SK-N-SH (cell line): ENCODE data around the gene NUP50. TPM values are rescaled to one million over a fixed set of nuclear protein-coding genes. Genes with fewer than 3 reads are reported as not detected.

Experiments used
- CTCF ChIA-PET: fragments of 300-600, 350-600 bp; formaldehyde crosslinking; extraction: SDS; loops from one replicate; lab custom pipeline; 2021; lab: Yijun Ruan, JAX
- POLR2A ChIA-PET: fragments of 350-600 bp; sonication (Branson Sonifier 250); formaldehyde crosslinking; extraction: SDS; loops from one replicate; lab custom pipeline; 2020; ENCODE audit warnings: antibody characterized with exemption, inconsistent platforms; lab: Yijun Ruan, JAX
- DNase-seq: peaks from one replicate; pipeline ENCODE4 v3.0.0; 2012
- H2AFZ ChIP-seq: fragments of 200-600 bp; sonication (generic); 2 replicates; pipeline ENCODE4 v1.8.1; 2016; ENCODE audit warnings: antibody characterized with exemption, mild to moderate bottlenecking, low read depth
- H3F3A ChIP-seq: fragments of 200-600 bp; sonication (generic); replicated peaks from 2 replicates; pipeline ENCODE3; 2016; ENCODE audit warnings: antibody characterized with exemption, mild to moderate bottlenecking; ENCODE audit not compliant: insufficient read depth
- H3K27ac ChIP-seq, 2 experiments: fragments of 200-500 bp in 1 of 2; fragments of 200-600 bp in 1 of 2; sonication (Bioruptor generic) in 1 of 2; sonication (generic), shearing (Covaris generic) in 1 of 2; 2 replicates each; pipeline versions ENCODE4 v1.5.1 to v1.6.1; 2014 to 2016; ENCODE audit warnings: low read depth in 2 of 2, inconsistent platforms in 1 of 2, low read length in 1 of 2, mild to moderate bottlenecking in 1 of 2, mixed read lengths in 1 of 2
- H3K27me3 ChIP-seq: fragments of 200-600 bp; sonication (generic), shearing (Covaris generic); 2 replicates; pipeline ENCODE4 v1.6.1; 2016; ENCODE audit warnings: mixed run types; ENCODE audit not compliant: insufficient read depth
- H3K36me3 ChIP-seq, 2 experiments: fragments of 200-500 bp in 1 of 2; fragments of 200-600 bp in 1 of 2; sonication (Bioruptor generic) in 1 of 2; sonication (generic) in 1 of 2; replicated peaks in 1 of 2; 2 replicates each; pipeline versions ENCODE3 to v1.5.1; 2014 to 2016; ENCODE audit warnings: low read length in 1 of 2, mild to moderate bottlenecking in 1 of 2; ENCODE audit not compliant: insufficient read depth in 2 of 2, control insufficient read depth in 1 of 2
- H3K4me1 ChIP-seq, 2 experiments: fragments of 200-500 bp in 1 of 2; fragments of 200-600 bp in 1 of 2; sonication (Bioruptor generic) in 1 of 2; sonication (generic), shearing (Covaris generic) in 1 of 2; 2 replicates each; pipeline versions ENCODE4 v1.5.1 to v1.6.1; 2014 to 2016; ENCODE audit warnings: low read depth in 1 of 2, low read length in 1 of 2, mixed run types in 1 of 2; ENCODE audit not compliant: insufficient read depth in 2 of 2, control insufficient read depth in 1 of 2
- H3K4me2 ChIP-seq: fragments of 200-600 bp; sonication (generic), shearing (Covaris generic); 2 replicates; pipeline ENCODE4 v1.6.1; 2017; ENCODE audit warnings: mixed run types
- H3K4me3 ChIP-seq, 2 experiments: fragments of 200-500 bp in 1 of 2; fragments of 200-600 bp in 1 of 2; sonication (Bioruptor generic) in 1 of 2; sonication (generic), shearing (Covaris generic) in 1 of 2; 2 replicates each; pipeline versions ENCODE4 v1.5.1 to v1.8.1; 2014 to 2016; ENCODE audit warnings: low read depth in 2 of 2, inconsistent platforms in 1 of 2, low read length in 1 of 2, mild to moderate bottlenecking in 1 of 2, mixed read lengths in 1 of 2, moderate library complexity in 1 of 2
- H3K79me2 ChIP-seq: fragments of 200-600 bp; sonication (generic); 2 replicates; pipeline ENCODE4 v1.8.1; 2017; ENCODE audit warnings: mild to moderate bottlenecking; ENCODE audit not compliant: insufficient read depth
- H3K9ac ChIP-seq: fragments of 200-600 bp; sonication (generic); 2 replicates; pipeline ENCODE4 v1.6.1; 2017; ENCODE audit warnings: mixed run types
- H3K9me2 ChIP-seq: fragments of 200-600 bp; sonication (generic); 2 replicates; pipeline ENCODE4 v1.6.1; 2017; ENCODE audit warnings: mixed run types
- H3K9me3 ChIP-seq: fragments of 200-600 bp; sonication (generic); 2 replicates; pipeline ENCODE4 v1.6.1; 2017; ENCODE audit warnings: mixed run types, mild to moderate bottlenecking, moderate library complexity
- H4K20me1 ChIP-seq: fragments of 200-600 bp; sonication (generic); 2 replicates; pipeline ENCODE4 v1.6.1; 2017; ENCODE audit warnings: mild to moderate bottlenecking, mixed run types; ENCODE audit not compliant: insufficient read depth
- ELF1 ChIP-seq: IDR thresholded peaks from 2 replicates; pipeline ENCODE4 v1.4.0; 2012
- EZH2phosphoT487 ChIP-seq: fragments of 200-600 bp; sonication (generic); IDR thresholded peaks from 2 replicates; pipeline ENCODE4 v1.6.1; 2017; ENCODE audit warnings: low read depth, mixed run types, mild to moderate bottlenecking, antibody characterized with exemption, moderate library complexity, borderline replicate concordance
- FOSL2 ChIP-seq: IDR thresholded peaks from 2 replicates; pipeline ENCODE4 v1.4.0; 2012; ENCODE audit warnings: low read depth, mild to moderate bottlenecking, moderate library complexity, borderline replicate concordance
- FOXJ3 ChIP-seq: sonication (generic); formaldehyde crosslinking; IDR thresholded peaks from 2 replicates; pipeline ENCODE4 v1.5.1; 2020; ENCODE audit warnings: mild to moderate bottlenecking, missing genetic modification reagents
- POLR2AphosphoS5 ChIP-seq: IDR thresholded peaks from 2 replicates; pipeline ENCODE4 v1.6.1; 2012; ENCODE audit warnings: low read depth, low read length
- RFX5 ChIP-seq: IDR thresholded peaks from 2 replicates; pipeline ENCODE4 v1.6.1; 2012; ENCODE audit warnings: mild to moderate bottlenecking, improper control_type of control experiment, low read length
- RXRA ChIP-seq: IDR thresholded peaks from 2 replicates; pipeline ENCODE4 v1.4.0; 2012; ENCODE audit warnings: low read depth, mild to moderate bottlenecking, borderline replicate concordance
- TCF12 ChIP-seq: IDR thresholded peaks from 2 replicates; pipeline ENCODE4 v1.4.0; 2012
- USF1 ChIP-seq: IDR thresholded peaks from 2 replicates; pipeline ENCODE4 v1.4.0; 2012; ENCODE audit warnings: low read depth, borderline replicate concordance
- USF2 ChIP-seq: fragments of 150-350 bp; IDR thresholded peaks from 2 replicates; pipeline ENCODE4 v1.6.1; 2017; ENCODE audit warnings: antibody characterized with exemption, low read length, low read depth, borderline replicate concordance
- YY1 ChIP-seq: IDR thresholded peaks from 2 replicates; pipeline ENCODE4 v1.4.0; 2012; ENCODE audit warnings: low read depth, mild to moderate bottlenecking
- WGBS: methylation state at CpG from one replicate; pipeline ENCODE4 v1.1.6; 2017; ENCODE audit warnings: low lambda C conversion rate; 5-methylcytosine and 5-hydroxymethylcytosine counted together
- polyA plus RNA-seq, 3 experiments: library from polyadenylated mRNA; depleted of rRNA; stranded (reverse); fragments of >200 nt; gene quantifications; 2 replicates each; pipeline ENCODE4 v1.2.3, GENCODE V29; 2012
- TF ChIP-seq, protein P1 (sequence below): IDR thresholded peaks from 2 replicates; pipeline ENCODE4 v1.4.0; 2012; ENCODE audit warnings: low read depth
- TF ChIP-seq, protein P2 (sequence below): IDR thresholded peaks from 2 replicates; pipeline ENCODE4; 2012

NUP50 gene
- polyA plus RNA-seq, 1 of the 3 experiments (the other 2 are of a cell fraction) = 4.7 TPM

DNA sequence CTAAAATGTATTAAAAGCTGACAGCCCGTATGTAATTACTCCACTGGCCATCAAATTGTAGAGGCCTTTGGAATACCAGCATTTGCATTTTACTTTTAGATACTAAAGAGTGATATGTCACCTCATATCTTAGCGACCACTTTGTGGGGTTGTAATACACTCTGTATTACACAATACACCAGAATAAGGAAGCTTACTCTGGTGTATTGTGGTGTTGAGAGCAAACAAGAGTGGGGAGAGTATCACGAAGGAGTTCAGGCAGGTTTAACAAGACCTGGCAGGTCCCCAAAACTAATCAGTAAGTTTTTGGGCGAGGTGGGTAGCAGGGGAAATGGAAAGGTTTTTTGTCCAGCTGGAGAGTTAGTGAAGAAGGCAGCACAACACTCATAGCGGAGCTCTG lies 3.2 kb downstream of the NUP50 start:
- H3K36me3 ChIP-seq = peaks cover 40 to 48% of the 10 kb centered on the region in 2 experiments
- peaks cover 94% of the 10 kb centered on the region for H3K79me2 ChIP-seq
- H3K4me3 ChIP-seq = no peak overlapping the region
- H3K4me1 ChIP-seq = peaks cover 12 to 14% of the 10 kb centered on the region in 2 experiments; a peak in 3 of 4 replicates
- WGBS = 90% methylated on average over 5 of the region's 5 CpGs
- H3K9ac ChIP-seq = no peak overlapping the region
- H4K20me1 ChIP-seq = peaks cover 14% of the 10 kb centered on the region; the same call in 1 of the 2 replicates
- H3K9me2 ChIP-seq = no peaks in the 10 kb centered on the region
- H3F3A ChIP-seq = peaks cover 4% of the 10 kb centered on the region
- POLR2A ChIA-PET = no interaction called here
- CTCF ChIA-PET = interaction anchor here (1.9 to 5.4 kb wide), 2 partner anchors 42 to 96 kb away, joined by 4 to 28 read pairs; no protein-coding TSS in a partner anchor
- no peak for TF ChIP-seq ELF1
- TF ChIP-seq YY1 = no peak
- TF ChIP-seq POLR2AphosphoS5 = no peak
- TF ChIP-seq RXRA = no peak
- TF ChIP-seq FOSL2 = no peak
- TF ChIP-seq EZH2phosphoT487 = no peak
- TF ChIP-seq USF2 = no peak
- TF ChIP-seq RFX5 = no peak
- no peak for TF ChIP-seq TCF12
- no peak for TF ChIP-seq FOXJ3
- TF ChIP-seq, all 33 proteins: peak for 0
- Histone ChIP-seq H3K9me3 (no peaks in the 10 kb centered on the region), H3K27ac (no peak overlapping the region), H3K4me2 (no peak overlapping the region), H2AFZ (no peak overlapping the region), H3K27me3 (no peaks in the 10 kb centered on the region)
- DNase-seq = no peak

DNA sequence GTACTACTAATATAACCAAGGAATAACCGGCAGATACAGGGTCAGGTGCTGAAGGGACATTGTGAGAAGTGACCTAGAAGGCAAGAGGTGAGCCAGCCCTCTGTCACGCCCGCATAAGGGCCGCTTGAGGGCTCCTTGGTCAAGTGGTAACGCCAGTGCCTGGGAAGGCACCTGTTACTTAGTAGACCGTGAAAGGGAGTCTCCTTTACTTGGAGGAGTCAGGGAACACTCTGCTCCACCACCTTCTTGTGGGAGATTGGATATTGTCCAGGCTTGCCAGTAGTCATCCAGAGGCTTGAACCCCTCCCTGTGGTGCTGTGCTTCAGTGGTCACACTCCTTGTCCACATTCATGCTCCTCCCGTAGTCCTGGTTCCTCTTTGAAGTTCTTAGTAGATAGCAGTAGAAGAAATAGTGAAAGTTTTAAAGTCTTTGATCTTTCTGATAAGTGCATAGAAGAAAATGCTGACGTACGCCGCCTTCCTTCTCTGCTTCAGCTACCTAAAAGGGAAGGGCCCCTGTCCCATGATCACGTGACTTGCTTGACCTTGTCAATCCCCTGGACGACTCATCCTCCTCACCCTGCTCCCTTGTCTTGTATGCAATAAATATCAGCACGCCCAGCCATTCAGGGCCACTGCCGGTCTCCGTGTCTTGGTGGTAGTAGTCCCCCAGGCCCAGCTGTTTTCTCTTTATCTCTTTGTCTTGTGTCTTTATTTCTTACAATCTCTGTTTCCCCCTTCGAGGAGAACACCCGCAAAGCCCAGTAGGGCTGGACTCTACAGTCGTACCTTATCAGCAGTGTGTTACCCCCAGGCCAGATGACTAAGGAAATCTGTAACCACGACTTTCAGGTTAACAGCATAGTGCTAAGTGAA lies 6.1 kb downstream of the NUP50 start:
- TF ChIP-seq, protein P1, sequence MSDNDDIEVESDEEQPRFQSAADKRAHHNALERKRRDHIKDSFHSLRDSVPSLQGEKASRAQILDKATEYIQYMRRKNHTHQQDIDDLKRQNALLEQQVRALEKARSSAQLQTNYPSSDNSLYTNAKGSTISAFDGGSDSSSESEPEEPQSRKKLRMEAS = no peak
- TF ChIP-seq POLR2AphosphoS5 (no peak), USF1 (no peak), RXRA (no peak)
- TF ChIP-seq, protein P2, sequence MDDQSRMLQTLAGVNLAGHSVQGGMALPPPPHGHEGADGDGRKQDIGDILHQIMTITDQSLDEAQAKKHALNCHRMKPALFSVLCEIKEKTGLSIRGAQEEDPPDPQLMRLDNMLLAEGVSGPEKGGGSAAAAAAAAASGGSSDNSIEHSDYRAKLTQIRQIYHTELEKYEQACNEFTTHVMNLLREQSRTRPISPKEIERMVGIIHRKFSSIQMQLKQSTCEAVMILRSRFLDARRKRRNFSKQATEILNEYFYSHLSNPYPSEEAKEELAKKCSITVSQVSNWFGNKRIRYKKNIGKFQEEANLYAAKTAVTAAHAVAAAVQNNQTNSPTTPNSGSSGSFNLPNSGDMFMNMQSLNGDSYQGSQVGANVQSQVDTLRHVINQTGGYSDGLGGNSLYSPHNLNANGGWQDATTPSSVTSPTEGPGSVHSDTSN = no peak
- CTCF ChIA-PET = interaction anchor here (0.9 kb wide), 1 partner anchor 67 kb away, joined by 3 read pairs; no protein-coding TSS in a partner anchor
- POLR2A ChIA-PET = no interaction called here
- H3K27me3 ChIP-seq = no peaks in the 10 kb centered on the region
- H3F3A ChIP-seq = peaks cover 4% of the 10 kb centered on the region
- H3K79me2 ChIP-seq = peaks cover 95% of the 10 kb centered on the region
- no peaks in the 10 kb centered on the region for H3K9me3 ChIP-seq
- H3K4me1 ChIP-seq = peaks cover 6 to 7% of the 10 kb centered on the region in 2 experiments; a peak in 3 of 4 replicates
- no peak for DNase-seq
- no peak overlapping the region for H3K9ac ChIP-seq
- no peak overlapping the region; a peak in 1 of 4 replicates for H3K27ac ChIP-seq
- peaks cover 19% of the 10 kb centered on the region for H4K20me1 ChIP-seq
- no peak overlapping the region for H3K4me3 ChIP-seq
- no peak overlapping the region for H3K4me2 ChIP-seq
- no peak overlapping the region for H2AFZ ChIP-seq
- WGBS = 90% methylated on average over 16 of the region's 19 CpGs
- H3K36me3 ChIP-seq = peaks cover 59 to 73% of the 10 kb centered on the region in 2 experiments
- no peaks in the 10 kb centered on the region for H3K9me2 ChIP-seq
